H1 (cell line): ENCODE measurements around the gene TYW5. TPM values are rescaled to one million over a fixed set of nuclear protein-coding genes. Genes with fewer than 3 reads are reported as not detected.

ENCODE experiments used
- CTCF ChIA-PET: fragments of 300-600 bp; sonication (Branson Sonifier 250); formaldehyde crosslinking; loops from one replicate; lab custom pipeline; 2021; ENCODE audit not compliant: partially characterized antibody; lab: Charles Lee
- POLR2A ChIA-PET: fragments of 300-600 bp; sonication (Branson Sonifier 250); formaldehyde crosslinking; loops from one replicate; lab custom pipeline; 2021; ENCODE audit warnings: inconsistent platforms; ENCODE audit not compliant: partially characterized antibody; lab: Charles Lee
- DNase-seq, 2 experiments: peaks; one replicate each; pipeline versions ENCODE4 v3.0.0 to v3.0.0-alpha.2; 2010 to 2022; ENCODE audit warnings: low spot score in 2 of 2, low read depth in 1 of 2, mixed read lengths in 1 of 2
- FAIRE-seq: peaks from 2 replicates; lab custom pipeline; 2011; peaks lifted over from hg19 to GRCh38; lab: Jason Lieb, UNC
- H2AFZ ChIP-seq: 2 replicates; pipeline ENCODE4 v1.8.1; 2012; ENCODE audit warnings: low read length, inconsistent platforms
- H2AK5ac ChIP-seq: 2 replicates; pipeline ENCODE4 v1.6.1; 2013; ENCODE audit warnings: low read depth, low read length
- H2BK120ac ChIP-seq: replicated peaks from 2 replicates; pipeline ENCODE3; 2013; ENCODE audit warnings: low read depth, low read length, inconsistent platforms
- H2BK12ac ChIP-seq: 2 replicates; pipeline ENCODE4 v1.6.1; 2013; ENCODE audit warnings: low read depth, low read length
- H2BK15ac ChIP-seq: 2 replicates; pipeline ENCODE4 v1.6.1; 2013; ENCODE audit warnings: low read length
- H2BK20ac ChIP-seq: 2 replicates; pipeline ENCODE4 v1.6.1; 2013; ENCODE audit warnings: low read length
- H2BK5ac ChIP-seq: 2 replicates; pipeline ENCODE4 v1.6.1; 2013; ENCODE audit warnings: low read depth, low read length
- H3K14ac ChIP-seq: 2 replicates; pipeline ENCODE4 v1.6.1; 2013; ENCODE audit warnings: inconsistent platforms; ENCODE audit not compliant: insufficient read length
- H3K18ac ChIP-seq: 2 replicates; pipeline ENCODE4 v1.6.1; 2013; ENCODE audit warnings: low read length; ENCODE audit errors: extremely low read depth
- H3K23ac ChIP-seq: 2 replicates; pipeline ENCODE4 v1.6.1; 2013; ENCODE audit warnings: inconsistent platforms; ENCODE audit not compliant: insufficient read length
- H3K23me2 ChIP-seq: 2 replicates; pipeline ENCODE4 v1.6.1; 2013; ENCODE audit warnings: low read depth, low read length
- H3K27ac ChIP-seq: 2 replicates; pipeline ENCODE4 v1.6.1; 2011; ENCODE audit warnings: low read depth, low read length, inconsistent platforms
- H3K27me3 ChIP-seq, 4 experiments: replicated peaks in 1 of 4; 1 replicate in 1 of 4; 2 replicates in 3 of 4; pipeline versions ENCODE4 v1.6.1 to v1.8.1; 2011 to 2013; ENCODE audit warnings: low read length in 3 of 4, mild to moderate bottlenecking in 3 of 4, inconsistent platforms in 2 of 4, mixed read lengths in 2 of 4, moderate library complexity in 1 of 4; ENCODE audit not compliant: control insufficient read depth in 3 of 4, insufficient read depth in 3 of 4; ENCODE audit errors: extremely low read depth in 1 of 4
- H3K36me3 ChIP-seq, 4 experiments: 2 replicates each; pipeline versions ENCODE4 v1.6.1 to v1.8.1; 2011 to 2013; ENCODE audit warnings: mild to moderate bottlenecking in 4 of 4, low read length in 3 of 4, moderate library complexity in 2 of 4, control low read depth in 1 of 4, inconsistent platforms in 1 of 4; ENCODE audit not compliant: insufficient read depth in 4 of 4, control insufficient read depth in 2 of 4
- H3K4ac ChIP-seq: replicated peaks from 2 replicates; pipeline ENCODE3; 2013; ENCODE audit warnings: low read length, low read depth, mixed read lengths, inconsistent platforms; ENCODE audit not compliant: insufficient read length
- H3K4me1 ChIP-seq, 4 experiments: replicated peaks in 1 of 4; 1 replicate in 1 of 4; 2 replicates in 3 of 4; pipeline versions ENCODE4 v1.6.1 to v1.8.1; 2011 to 2013; ENCODE audit warnings: low read length in 3 of 4, inconsistent platforms in 2 of 4, mixed read lengths in 1 of 4; ENCODE audit not compliant: insufficient read depth in 4 of 4, control insufficient read depth in 3 of 4
- H3K4me2 ChIP-seq, 2 experiments: 2 replicates each; pipeline versions ENCODE4 v1.6.1 to v1.8.1; 2011 to 2013; ENCODE audit warnings: low read depth in 2 of 2, low read length in 2 of 2, control low read depth in 1 of 2, inconsistent platforms in 1 of 2, mild to moderate bottlenecking in 1 of 2; ENCODE audit not compliant: insufficient read depth in 1 of 2
- H3K4me3 ChIP-seq, 4 experiments: fragments of 200-600, 300-600 bp in 1 of 4; sonication (generic), shearing (Covaris generic), sonication (Bioruptor Twin) in 1 of 4; 2 replicates each; pipeline versions ENCODE4 v1.5.1 to v1.8.1; 2011 to 2016; ENCODE audit warnings: low read length in 4 of 4, low read depth in 3 of 4, control low read depth in 2 of 4, inconsistent platforms in 2 of 4, mild to moderate bottlenecking in 2 of 4, mixed read lengths in 1 of 4, moderate library complexity in 1 of 4; ENCODE audit not compliant: insufficient read depth in 2 of 4; ENCODE audit errors: extremely low read depth in 1 of 4
- H3K56ac ChIP-seq: replicated peaks from 2 replicates; pipeline ENCODE3; 2013; ENCODE audit warnings: low read depth, mild to moderate bottlenecking, mixed read lengths, low read length, inconsistent platforms; ENCODE audit not compliant: insufficient read length
- H3K79me1 ChIP-seq: 2 replicates; pipeline ENCODE4 v1.6.1; 2013; ENCODE audit warnings: low read depth, low read length, control low read depth
- H3K79me2 ChIP-seq, 2 experiments: 2 replicates each; pipeline versions ENCODE4 v1.6.1 to v1.8.1; 2012 to 2013; ENCODE audit warnings: low read length in 2 of 2, mild to moderate bottlenecking in 2 of 2, inconsistent platforms in 1 of 2; ENCODE audit not compliant: insufficient read depth in 2 of 2, control insufficient read depth in 1 of 2
- H3K9ac ChIP-seq, 4 experiments: replicated peaks in 1 of 4; 1 replicate in 1 of 4; 2 replicates in 3 of 4; pipeline versions ENCODE4 v1.6.1 to v1.8.1; 2011 to 2013; ENCODE audit warnings: low read depth in 3 of 4, low read length in 3 of 4, control low read depth in 2 of 4, mild to moderate bottlenecking in 2 of 4, moderate library complexity in 2 of 4, inconsistent platforms in 1 of 4; ENCODE audit errors: extremely low read depth in 1 of 4
- H3K9me3 ChIP-seq, 2 experiments: 2 replicates each; pipeline versions ENCODE4 v1.6.1 to v1.8.1; 2012 to 2013; ENCODE audit warnings: mild to moderate bottlenecking in 2 of 2, moderate library complexity in 2 of 2, control low read depth in 1 of 2, inconsistent platforms in 1 of 2, low read depth in 1 of 2, low read length in 1 of 2, mixed read lengths in 1 of 2; ENCODE audit not compliant: insufficient read depth in 2 of 2
- H4K20me1 ChIP-seq, 2 experiments: replicated peaks in 1 of 2; 2 replicates each; pipeline versions ENCODE3 to v1.8.1; 2011 to 2013; ENCODE audit warnings: inconsistent platforms in 2 of 2, low read length in 2 of 2, mild to moderate bottlenecking in 1 of 2; ENCODE audit not compliant: insufficient read depth in 2 of 2, control insufficient read depth in 1 of 2
- H4K5ac ChIP-seq: 2 replicates; pipeline ENCODE4 v1.6.1; 2013; ENCODE audit warnings: low read length, low read depth, mixed read lengths, inconsistent platforms; ENCODE audit not compliant: insufficient read length
- H4K8ac ChIP-seq: 2 replicates; pipeline ENCODE4 v1.8.0; 2013; ENCODE audit warnings: mild to moderate bottlenecking, moderate library complexity, low read length, inconsistent platforms; ENCODE audit not compliant: insufficient read depth; ENCODE audit errors: extremely low read depth
- H4K91ac ChIP-seq: replicated peaks from 2 replicates; pipeline ENCODE3; 2013; ENCODE audit warnings: low read length, mixed read lengths, inconsistent platforms; ENCODE audit not compliant: insufficient read length
- CEBPB ChIP-seq: IDR thresholded peaks from 2 replicates; pipeline ENCODE4 v1.6.1; 2012; ENCODE audit warnings: low read depth, low read length
- CTBP2 ChIP-seq: IDR thresholded peaks from 2 replicates; pipeline ENCODE4 v1.7.0; 2011; ENCODE audit warnings: borderline replicate concordance, mild to moderate bottlenecking, moderate library complexity, mixed read lengths, low read length; ENCODE audit not compliant: insufficient read depth, insufficient read length
- EGR1 ChIP-seq: IDR thresholded peaks from 2 replicates; pipeline ENCODE4 v1.6.1; 2011; ENCODE audit warnings: low read depth, low read length, borderline replicate concordance
- FOSL1 ChIP-seq: IDR thresholded peaks from 2 replicates; pipeline ENCODE4 v1.6.1; 2011; ENCODE audit warnings: mild to moderate bottlenecking, low read depth, low read length, moderate library complexity; ENCODE audit not compliant: insufficient read depth
- HDAC6 ChIP-seq: IDR thresholded peaks from one replicate; pipeline ENCODE4 v1.7.1; 2012; ENCODE audit warnings: low read depth, mild to moderate bottlenecking, inconsistent platforms, low read length, moderate library complexity
- JUND ChIP-seq: IDR thresholded peaks from 2 replicates; pipeline ENCODE4 v1.6.1; 2011; ENCODE audit warnings: mild to moderate bottlenecking, improper control_type of control experiment, low read length
- KDM1A ChIP-seq: fragments of 200-600, 300-600 bp; sonication (generic); IDR thresholded peaks from 2 replicates; pipeline ENCODE4 v1.7.1; 2016; ENCODE audit warnings: mild to moderate bottlenecking, low read length, borderline replicate concordance
- KDM5A ChIP-seq: fragments of 200-600 bp; IDR thresholded peaks from 2 replicates; pipeline ENCODE4 v1.7.1; 2012; ENCODE audit warnings: mild to moderate bottlenecking, low read length, inconsistent platforms, mixed read lengths
- POLR2A ChIP-seq, 2 experiments: IDR thresholded peaks; 1 replicate in 1 of 2; 2 replicates in 1 of 2; pipeline ENCODE4 v1.6.1; 2011; ENCODE audit warnings: low read depth in 2 of 2, low read length in 2 of 2, mild to moderate bottlenecking in 2 of 2; ENCODE audit errors: control extremely low read depth in 1 of 2
- RXRA ChIP-seq: IDR thresholded peaks from 2 replicates; pipeline ENCODE4 v1.6.1; 2011; ENCODE audit warnings: low read depth, mild to moderate bottlenecking, low read length, moderate library complexity; ENCODE audit not compliant: insufficient read depth
- SIN3A ChIP-seq, 2 experiments: IDR thresholded peaks in 1 of 2; conservative IDR thresholded peaks in 1 of 2; 2 replicates each; pipeline ENCODE4 v1.6.1; 2011 to 2012; ENCODE audit warnings: low read length in 2 of 2, improper control_type of control experiment in 1 of 2, low read depth in 1 of 2, mild to moderate bottlenecking in 1 of 2
- SP1 ChIP-seq: IDR thresholded peaks from 2 replicates; pipeline ENCODE4 v1.6.1; 2011; ENCODE audit warnings: low read depth, low read length
- SP2 ChIP-seq: IDR thresholded peaks from 2 replicates; pipeline ENCODE4 v1.6.1; 2012; ENCODE audit warnings: mild to moderate bottlenecking, low read length, inconsistent platforms
- SP4 ChIP-seq: IDR thresholded peaks from 2 replicates; pipeline ENCODE4 v1.6.1; 2012; ENCODE audit warnings: low read length, inconsistent platforms
- TEAD4 ChIP-seq: IDR thresholded peaks from 2 replicates; pipeline ENCODE4 v1.6.1; 2012; ENCODE audit warnings: low read depth, low read length, inconsistent platforms, mixed read lengths
- WGBS, 2 experiments: shearing (Covaris generic) in 1 of 2; methylation state at CpG; one replicate each; pipeline versions ENCODE4 v1.1.6 to v1.1.7; 2013 to 2015; ENCODE audit warnings: low lambda C conversion rate in 2 of 2, mixed read lengths in 2 of 2, inconsistent platforms in 1 of 2, low coverage in 1 of 2, missing lambda C conversion rate in 1 of 2; ENCODE audit not compliant: insufficient replicate concordance in 2 of 2, insufficient coverage in 1 of 2, insufficient read length in 1 of 2; ENCODE audit errors: extremely low coverage in 1 of 2, missing lambda C conversion rate in 1 of 2; 5-methylcytosine and 5-hydroxymethylcytosine counted together
- polyA plus RNA-seq, 7 experiments: library from polyadenylated mRNA; depleted of rRNA in 3 of 7; stranded (reverse) in 5 of 7; unstranded in 2 of 7; fragments of >200 nt in 5 of 7; fragments of 200-250 nt in 2 of 7; gene quantifications; 1 replicate in 5 of 7; 2 replicates in 1 of 7; 4 replicates in 1 of 7; pipeline versions ENCODE4 v1.2.1 to v1.2.3, GENCODE V29; 2011 to 2013; ENCODE audit warnings: missing spikeins in 2 of 7, mixed read lengths in 2 of 7
- total RNA-seq: library from RNA; stranded (reverse); fragmentation: NEBNext Ultra II Directional; extraction: Animal tissue kit (Norgen Biotek cat#: 25700); gene quantifications from 2 replicates; pipeline ENCODE4 v1.2.1, GENCODE V29; 2021

The TYW5 gene
- total and polyA plus RNA-seq, 2 of the 8 experiments (the other 6 are each of a cell fraction or from before 2014, with no cell fraction given), result 5.4 to 11.3 TPM

DNA sequence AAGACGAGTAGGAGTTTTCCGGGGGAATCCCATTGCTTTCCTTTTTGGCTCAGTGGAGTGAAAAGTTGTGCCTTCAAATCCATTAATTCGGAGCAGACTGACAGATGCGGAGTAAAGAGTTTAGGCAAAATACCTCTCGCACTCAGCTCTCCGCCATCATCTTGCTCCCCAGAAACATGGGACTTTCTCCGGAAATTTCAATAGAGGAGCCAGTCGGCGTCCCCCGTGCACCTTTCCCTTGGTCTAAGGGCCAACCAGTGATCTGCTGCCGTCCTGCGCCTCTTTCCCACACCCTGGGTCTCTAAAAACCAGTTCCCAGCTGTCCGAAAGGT is 318 bp downstream of the TYW5 start:
- peak overlapping the region; percentile 94 for H2BK5ac ChIP-seq
- peak overlapping the region; percentile 83 for H2AFZ ChIP-seq
- peaks cover 3% of the 10 kb centered on the region for H3K23me2 ChIP-seq
- no peak overlapping the region for H2BK20ac ChIP-seq
- H4K8ac ChIP-seq, result peak overlapping the region; percentile 100; the same call in 1 of the 2 replicates
- peaks cover 2 to 5% of the 10 kb centered on the region in 2 experiments for H4K20me1 ChIP-seq
- peak overlapping the region; percentile 83; the same call in 1 of the 2 replicates for H3K18ac ChIP-seq
- H3K79me2 ChIP-seq, result peaks cover 17 to 80% of the 10 kb centered on the region in 2 experiments
- FAIRE-seq (no peak), DNase-seq (no peak)
- WGBS, 2 experiments, result 2% methylated on average over 13 of the region's 13 CpGs; no CpG with 5 or more reads in 1 of the 2 experiments
- 0 out of 2 replicates have a peak overlapping the region, but pooled peaks have one; percentile 29 for H2BK12ac ChIP-seq
- peaks cover 6% of the 10 kb centered on the region for H3K79me1 ChIP-seq
- H3K9me3 ChIP-seq, result no peaks in the 10 kb centered on the region
- peak overlapping the region; percentile 85 for H3K4ac ChIP-seq
- H2BK15ac ChIP-seq, result no peak overlapping the region
- H3K14ac ChIP-seq, result no peak overlapping the region
- H3K27me3 ChIP-seq, result no peaks in the 10 kb centered on the region
- H3K56ac ChIP-seq, result peak overlapping the region; percentile 92
- H3K9ac ChIP-seq, result peak overlapping the region; percentile 77 to 97 (median 96)
- H3K4me2 ChIP-seq, result peak overlapping the region; percentile 75 to 77
- H3K23ac ChIP-seq, result no peak overlapping the region
- peaks cover 3 to 36% (median 4%) of the 10 kb centered on the region in 4 experiments; a peak in 5 of 8 replicates for H3K36me3 ChIP-seq
- peak overlapping the region; percentile 85 to 99 (median 92) for H3K4me3 ChIP-seq
- ChIA-PET POLR2A (interaction anchor here (0.6 to 2.1 kb wide), 11 partner anchors 8 to 934 kb away, joined by 3 to 10 read pairs (median 3); partner anchors contain the start of genes NIF3L1 and PPIL3), CTCF (interaction anchor here (1.0 to 1.2 kb wide), 2 partner anchors 31 to 251 kb away, joined by 3 read pairs; no protein-coding TSS in a partner anchor)
- H3K4me1 ChIP-seq, result peaks cover 0 to 7% (median 1%) of the 10 kb centered on the region in 4 experiments; a peak in 4 of 7 replicates
- no peak overlapping the region for H2BK120ac ChIP-seq
- peak overlapping the region; percentile 99 for H3K27ac ChIP-seq
- no peak for TF ChIP-seq CEBPB
- no peak for TF ChIP-seq POLR2A (IDR thresholded peaks at IDR 0.05; ENCODE audit: control extremely low read depth in 1 of 2, low read depth in 2 of 2, low read length in 2 of 2)
- TF ChIP-seq SP4, result no peak
- TF ChIP-seq RXRA, result no peak
- no peak for TF ChIP-seq SP1
- TF ChIP-seq KDM5A, result no peak
- no peak for TF ChIP-seq KDM1A
- TF ChIP-seq FOSL1, result no peak
- TF ChIP-seq SP2, result no peak
- TF ChIP-seq EGR1, result no peak
- TF ChIP-seq JUND, result no peak
- TF ChIP-seq SIN3A (conservative IDR thresholded peaks at IDR 0.05 in 1 of 2, IDR thresholded peaks at IDR 0.05 in 1 of 2; ENCODE audit: low read depth in 1 of 2, low read length in 2 of 2), result no peak
- TF ChIP-seq HDAC6, result no peak
- no peak for TF ChIP-seq CTBP2
- no peak for TF ChIP-seq TEAD4
- H4K91ac ChIP-seq, result peak overlapping the region; percentile 90
- peak overlapping the region; percentile 96 for H4K5ac ChIP-seq
- H2AK5ac ChIP-seq, result no peak overlapping the region
